Measurements from ENCODE around the gene CACNG4. TPM values are rescaled to one million over a fixed set of nuclear protein-coding genes. Genes with fewer than 3 reads are reported as not detected.
"Not testable (repeated sequence)": the region's sequence is repeated elsewhere in the genome, so short reads cannot be mapped to it uniquely, and the experiment has no call there.

Gene CACNG4
- polyA plus RNA-seq, 1 experiment = 0.06 TPM

- no peak for DNase-seq (ENCODE audit: low read depth)
Measured at GRCh38 chr17:66971730-66972441, 7.4 kb downstream of the CACNG4 start.

GRCh38 chr17:66972442-66972830, 7.9 kb downstream of the CACNG4 start:
- DNase-seq (ENCODE audit: low read depth); POLR2A ChIA-PET; CTCF ChIA-PET; H3K36me3 ChIP-seq (ENCODE audit: control insufficient read depth, insufficient read depth, low read length); H3K4me3 ChIP-seq (ENCODE audit: low read depth, low read length): not testable (repeated sequence)
- H3K27me3 ChIP-seq (ENCODE audit: control insufficient read depth, insufficient read depth, low read length) = peaks cover 62% of the 10 kb centered on the region

More at GRCh38 chr17:66971730-66972441, 7.4 kb downstream of the CACNG4 start:
- TF ChIP-seq CTCF (IDR thresholded peaks at IDR 0.05; ENCODE audit: insufficient read depth, low read depth, low read length) = no peak
- ChIA-PET CTCF (interaction anchor here (0.6 kb wide), 1 partner anchor 363 kb away, joined by 3 read pairs; no protein-coding TSS in a partner anchor), POLR2A (no interaction called here)
- Histone ChIP-seq H3K4me3 (ENCODE audit: low read depth, low read length) (no peak overlapping the region), H3K36me3 (ENCODE audit: control insufficient read depth, insufficient read depth, low read length) (no peaks in the 10 kb centered on the region), H3K27me3 (ENCODE audit: control insufficient read depth, insufficient read depth, low read length) (peaks cover 66% of the 10 kb centered on the region)

- H3K27me3 ChIP-seq (ENCODE audit: control insufficient read depth, insufficient read depth, low read length) = peaks cover 54% of the 10 kb centered on the region
- no peaks in the 10 kb centered on the region for H3K36me3 ChIP-seq (ENCODE audit: control insufficient read depth, insufficient read depth, low read length)
- POLR2A ChIA-PET = no interaction called here
Measured at GRCh38 chr17:66975188-66975587, 10.7 kb downstream of the CACNG4 start.

GRCh38 chr17:66975614-66976378, 11.3 kb downstream of the CACNG4 start:
- H3K36me3 ChIP-seq (ENCODE audit: control insufficient read depth, insufficient read depth, low read length) = no peaks in the 10 kb centered on the region
- ChIA-PET CTCF (no interaction called here), POLR2A (no interaction called here)
- no peak for TF ChIP-seq CTCF (IDR thresholded peaks at IDR 0.05; ENCODE audit: insufficient read depth, low read depth, low read length)
- no peak overlapping the region for H3K4me3 ChIP-seq (ENCODE audit: low read depth, low read length)
- peaks cover 51% of the 10 kb centered on the region for H3K27me3 ChIP-seq (ENCODE audit: control insufficient read depth, insufficient read depth, low read length)
- no peak for DNase-seq (ENCODE audit: low read depth)

More at GRCh38 chr17:66975188-66975587, 10.7 kb downstream of the CACNG4 start:
- no peak overlapping the region for H3K4me3 ChIP-seq (ENCODE audit: low read depth, low read length)
- CTCF ChIA-PET = interaction anchor here (0.5 kb wide), 1 partner anchor 88 kb away, joined by 3 read pairs; no protein-coding TSS in a partner anchor
- DNase-seq (ENCODE audit: low read depth) = no peak
- no peak for TF ChIP-seq CTCF (IDR thresholded peaks at IDR 0.05; ENCODE audit: insufficient read depth, low read depth, low read length)

- ChIA-PET CTCF (no interaction called here), POLR2A (no interaction called here)
- no peak for DNase-seq (ENCODE audit: low read depth)
- TF ChIP-seq CTCF (IDR thresholded peaks at IDR 0.05; ENCODE audit: insufficient read depth, low read depth, low read length) = no peak
- H3K36me3 ChIP-seq (ENCODE audit: control insufficient read depth, insufficient read depth, low read length) = no peaks in the 10 kb centered on the region
- H3K27me3 ChIP-seq (ENCODE audit: control insufficient read depth, insufficient read depth, low read length) = peaks cover 49% of the 10 kb centered on the region
- no peak overlapping the region for H3K4me3 ChIP-seq (ENCODE audit: low read depth, low read length)
Measured at GRCh38 chr17:66976379-66976663, 11.8 kb downstream of the CACNG4 start.
